ENCODE measurements around the gene BRME1.

- TF ChIP-seq POLR2AphosphoS5 (IDR thresholded peaks at IDR 0.05; ENCODE audit: low read depth, low read length) (no peak), TAF1 (IDR thresholded peaks at IDR 0.05; ENCODE audit: borderline replicate concordance, low read depth, low read length) (no peak), POLR2A (IDR thresholded peaks at IDR 0.05; ENCODE audit: low read depth, low read length) (no peak)
Measured at GRCh38 chr19:13951043-13951442, 45.1 kb upstream of the BRME1 start.

Measured in GM12892 (cell line).